GM19043 (cell line): ENCODE data around the gene SEMA4B.
A peak's percentile ranks its signal among the peaks of the same experiment; 100 is the strongest.
"Not testable (repeated sequence)": the region's sequence is repeated elsewhere in the genome, so short reads cannot be mapped to it uniquely, and the experiment has no call there.

Source experiments
- ATAC-seq: cut with Tn5 transposase; IDR thresholded peaks from one replicate; pipeline ENCODE4 v1.9.1; 2021; ENCODE audit warnings: low read depth; ENCODE audit not compliant: unreplicated experiment

The SEMA4B gene

DNA sequence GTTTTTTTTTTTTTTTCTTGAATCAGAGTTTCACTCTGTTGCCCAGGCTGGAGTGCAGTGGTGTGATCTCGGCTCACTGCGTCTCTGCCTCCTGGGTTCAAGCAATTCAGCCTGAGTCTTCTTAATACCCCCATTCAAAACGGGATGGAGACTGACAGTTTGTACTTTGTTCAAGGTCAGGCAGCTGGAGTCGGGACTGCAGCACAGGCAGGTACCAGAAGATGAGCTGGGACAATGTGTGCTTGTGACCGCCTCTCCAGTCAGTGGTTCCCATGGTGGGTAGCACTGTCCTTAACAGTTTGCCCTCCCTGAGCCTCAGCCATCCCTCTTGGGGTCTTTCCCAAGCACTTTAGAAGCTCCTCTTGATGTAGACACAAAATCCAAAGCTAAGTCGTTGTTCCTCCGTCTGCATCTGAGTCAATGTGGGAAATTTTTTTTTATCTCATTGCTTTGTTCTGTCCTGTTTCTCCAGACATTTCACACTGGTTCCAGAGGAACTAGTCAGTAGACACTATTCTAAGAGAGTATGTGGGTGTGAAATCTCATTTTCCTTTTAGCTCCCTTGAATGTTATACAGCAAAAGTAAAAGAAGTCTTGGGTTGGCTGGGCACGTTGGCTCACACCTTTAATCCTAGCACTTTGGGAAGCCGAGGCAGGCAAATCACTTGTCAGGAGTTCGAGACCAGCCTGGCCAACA, 43.0 kb downstream of the SEMA4B start:
- no peak for ATAC-seq

DNA sequence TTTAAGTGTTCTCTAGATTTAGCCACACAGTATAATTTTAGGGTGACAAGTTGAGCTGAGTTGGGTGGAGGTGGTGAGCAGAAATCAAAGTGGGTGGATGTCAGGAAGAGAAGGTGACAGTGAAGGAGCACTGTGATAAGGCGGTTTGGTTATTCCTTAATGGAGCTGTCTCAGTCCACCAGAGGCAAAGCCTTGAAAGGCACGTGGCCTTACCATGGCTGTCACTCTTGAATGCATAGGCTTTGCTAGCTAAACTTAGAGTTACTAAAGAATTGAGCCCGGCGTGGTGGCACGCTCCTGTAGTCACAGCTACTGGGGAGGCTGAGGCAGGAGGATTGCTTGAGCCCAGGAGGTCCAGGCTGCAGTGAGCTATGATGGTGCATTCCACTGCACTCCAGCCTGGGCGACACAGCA, 47.7 kb downstream of the SEMA4B start:
- no peak for ATAC-seq

DNA sequence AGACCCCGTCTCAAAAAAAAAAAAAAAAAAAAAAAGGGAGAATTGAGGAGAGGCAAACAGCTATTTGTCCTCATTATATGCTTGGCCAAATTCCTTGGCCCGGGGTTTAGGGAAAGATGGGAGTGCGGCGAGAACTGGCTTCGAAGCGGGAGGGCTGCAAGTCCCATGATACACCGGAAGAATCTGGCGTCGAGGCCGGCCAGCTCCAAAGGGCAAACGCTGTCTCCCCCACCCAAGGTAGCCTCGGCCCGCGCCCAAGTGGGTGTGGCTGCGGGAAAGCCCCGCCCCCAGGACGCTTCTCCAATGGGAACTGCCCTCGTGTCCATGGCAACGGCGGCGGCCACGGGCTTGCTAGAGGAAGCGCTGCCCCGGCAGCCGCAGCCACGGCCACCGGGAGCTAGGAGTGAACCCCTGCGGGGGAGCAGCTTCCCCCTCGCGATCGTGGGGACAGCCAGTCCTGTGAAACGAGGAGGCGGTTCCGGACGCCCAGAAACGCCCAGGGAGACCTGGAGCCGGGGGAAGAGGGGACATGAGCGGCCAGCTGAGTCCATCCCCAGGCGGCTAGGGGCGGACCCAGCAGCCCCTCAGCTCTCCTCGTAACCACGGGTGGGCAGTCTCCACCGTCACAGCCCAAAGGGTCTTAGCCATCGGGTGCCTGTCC, 48.2 kb downstream of the SEMA4B start, which contains the start of gene TTLL13:
TTLL13 (plus strand) TSS at position 354 of the 661 bp plus-strand sequence. CDS start 1,075 bp downstream, outside the sequence.
- ATAC-seq: peak; percentile 70

DNA sequence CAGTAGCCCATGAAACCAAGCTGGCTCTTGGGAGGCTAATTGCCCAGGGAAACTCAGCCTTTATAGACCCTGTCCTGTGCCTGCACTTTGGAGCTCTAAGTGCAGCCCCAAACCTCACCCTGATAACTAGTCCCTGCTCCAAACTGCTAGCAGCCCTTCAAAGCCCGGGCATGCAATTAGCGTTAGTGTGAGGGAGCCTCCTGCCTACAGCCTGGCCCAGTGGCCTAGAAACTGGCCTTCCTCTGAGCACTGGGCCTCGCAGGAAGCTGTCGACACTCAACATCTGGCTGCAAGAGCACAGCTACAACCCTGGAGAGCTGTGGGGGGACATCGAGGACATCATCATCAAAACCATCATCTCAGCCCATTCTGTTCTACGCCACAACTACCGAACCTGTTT, 56.6 kb downstream of the SEMA4B start:
- no peak for ATAC-seq

DNA sequence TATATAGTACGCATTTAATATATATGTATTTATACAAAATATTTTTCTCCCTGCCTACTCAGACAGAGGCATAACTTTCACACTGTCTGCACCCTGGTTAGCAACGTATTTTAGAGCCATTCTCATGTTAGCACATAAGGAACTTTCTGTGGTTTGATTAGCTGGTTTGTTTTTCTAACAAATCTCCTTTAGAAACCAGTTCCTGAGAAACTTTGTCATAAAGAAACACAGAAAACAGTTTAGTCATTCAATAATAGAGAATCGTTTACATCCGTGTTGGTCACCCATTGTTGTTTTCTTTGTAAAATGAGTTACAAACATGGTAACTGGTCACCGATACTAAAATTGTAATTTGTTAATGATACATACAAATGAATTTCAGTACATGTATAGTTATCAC, 58.4 kb downstream of the SEMA4B start:
- peak; percentile 68 for ATAC-seq

DNA sequence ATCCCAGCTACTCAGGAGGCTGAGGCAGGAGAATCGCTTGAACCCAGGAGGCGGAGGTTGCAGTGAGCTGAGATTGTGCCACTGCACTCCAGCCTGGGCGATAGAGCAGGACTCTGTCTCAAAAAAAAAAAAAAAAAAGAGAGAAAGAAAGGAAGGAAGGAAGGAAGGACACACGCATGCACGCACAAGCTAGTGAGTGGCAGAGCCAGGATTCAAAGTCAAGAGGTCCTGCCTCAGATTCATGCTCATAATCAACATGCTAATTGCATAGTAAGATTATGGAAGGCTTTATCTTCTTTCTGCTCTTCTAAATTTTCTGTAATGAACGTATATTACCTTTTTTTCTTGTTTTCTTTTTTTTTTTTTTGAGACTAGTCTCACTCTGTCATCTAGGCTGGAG, 59.6 kb downstream of the SEMA4B start:
- ATAC-seq: not testable (repeated sequence)

DNA sequence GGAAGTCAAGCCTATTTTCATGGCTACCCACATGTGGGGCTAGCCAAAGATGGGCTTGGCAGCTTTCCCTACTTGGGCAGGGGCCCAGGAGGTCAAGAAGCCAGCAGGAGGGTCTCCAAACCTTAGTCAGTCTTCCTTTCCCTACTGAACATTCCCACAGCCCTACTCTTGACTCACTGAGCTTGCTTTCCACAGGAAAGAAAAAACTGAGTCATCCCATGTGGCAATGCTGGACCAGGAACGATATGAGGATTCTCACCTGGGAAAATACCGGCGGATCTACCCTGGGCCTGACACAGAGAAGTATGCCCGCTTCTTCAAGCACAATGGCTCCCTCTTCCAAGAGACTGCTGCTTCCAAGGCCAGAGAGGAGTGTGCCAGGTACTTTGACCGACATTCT, 60.7 kb downstream of the SEMA4B start:
- ATAC-seq: no peak

DNA sequence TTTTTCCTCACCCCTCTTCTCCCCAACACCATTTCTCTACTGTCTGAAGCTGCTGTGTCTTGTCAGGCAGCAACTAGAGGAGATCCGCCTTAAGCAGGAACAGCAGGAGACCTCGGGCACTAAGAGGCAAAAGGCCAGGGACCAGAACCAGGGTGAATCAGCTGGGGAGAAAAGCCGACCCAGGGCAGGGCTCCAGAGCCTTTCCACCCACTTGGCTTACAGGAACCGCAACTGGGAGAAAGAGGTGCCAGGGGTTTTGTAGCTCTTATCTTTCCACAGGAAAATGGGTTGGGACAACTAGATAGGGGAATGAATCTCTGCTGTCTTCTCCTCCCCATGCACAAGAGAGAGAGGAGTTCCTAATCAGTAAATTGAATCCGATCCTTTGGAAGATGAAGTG, 61.3 kb downstream of the SEMA4B start:
- ATAC-seq: no peak

DNA sequence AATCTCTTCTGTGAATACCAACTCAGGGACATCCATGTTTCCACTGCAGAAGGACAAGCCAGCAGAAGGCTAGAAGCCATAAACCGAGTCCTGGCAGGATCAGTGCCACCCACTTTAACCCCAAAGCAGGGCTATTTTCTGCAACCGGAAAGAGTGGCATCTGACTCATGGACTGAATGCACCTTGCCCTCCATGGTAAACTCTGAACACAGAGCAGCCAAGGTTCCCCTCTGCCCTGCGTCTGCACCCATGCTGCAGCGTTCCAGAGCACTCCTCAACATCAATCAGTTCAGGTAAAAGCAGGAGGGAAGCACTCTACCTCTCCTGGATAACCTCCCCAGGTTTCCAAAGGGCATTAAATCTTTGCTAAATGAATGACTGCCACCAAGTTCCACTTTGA, 63.5 kb downstream of the SEMA4B start:
- no peak for ATAC-seq

DNA sequence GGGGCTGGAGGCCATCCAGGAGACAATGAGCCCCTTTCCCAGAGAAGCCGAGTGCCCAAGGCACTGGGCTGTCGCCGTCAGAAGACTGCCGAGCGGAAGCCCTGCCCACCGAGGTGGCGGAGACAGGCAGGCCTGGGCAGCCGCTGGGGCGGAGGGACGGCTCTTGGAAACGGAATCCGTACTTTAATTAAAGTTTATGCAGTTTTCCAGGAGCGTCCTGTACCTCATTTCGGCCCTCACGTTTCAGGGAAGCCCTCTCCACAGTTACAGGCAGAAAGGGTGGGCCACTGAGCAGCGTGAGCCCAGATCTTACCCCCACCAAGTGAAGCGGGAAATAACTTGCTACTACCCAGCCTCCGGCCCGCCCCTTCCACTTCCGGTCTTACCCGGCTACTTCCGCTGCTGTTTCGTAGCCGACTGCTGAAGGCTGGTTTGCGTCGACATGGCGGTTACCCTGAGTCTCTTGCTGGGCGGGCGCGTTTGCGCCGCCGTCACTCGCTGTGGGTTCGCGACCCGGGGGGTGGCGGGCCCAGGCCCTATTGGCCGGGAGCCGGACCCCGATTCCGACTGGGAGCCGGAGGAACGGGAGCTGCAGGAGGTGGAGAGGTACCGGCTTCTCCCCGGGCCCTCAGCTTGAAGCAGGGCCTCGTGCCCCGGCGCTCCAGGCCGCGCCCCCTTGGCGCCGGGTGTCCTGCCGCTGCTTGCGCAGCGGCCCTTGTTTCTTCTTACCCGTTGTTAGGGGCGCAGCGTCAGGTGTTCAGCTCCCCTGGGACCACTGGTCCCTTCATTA, 64.3 kb downstream of the SEMA4B start, which contains the start of gene NGRN:
NGRN (plus strand) TSS at position 402 of the 790 bp plus-strand sequence; CDS start at position 443, 41 bp downstream.
- ATAC-seq: peak; percentile 93

DNA sequence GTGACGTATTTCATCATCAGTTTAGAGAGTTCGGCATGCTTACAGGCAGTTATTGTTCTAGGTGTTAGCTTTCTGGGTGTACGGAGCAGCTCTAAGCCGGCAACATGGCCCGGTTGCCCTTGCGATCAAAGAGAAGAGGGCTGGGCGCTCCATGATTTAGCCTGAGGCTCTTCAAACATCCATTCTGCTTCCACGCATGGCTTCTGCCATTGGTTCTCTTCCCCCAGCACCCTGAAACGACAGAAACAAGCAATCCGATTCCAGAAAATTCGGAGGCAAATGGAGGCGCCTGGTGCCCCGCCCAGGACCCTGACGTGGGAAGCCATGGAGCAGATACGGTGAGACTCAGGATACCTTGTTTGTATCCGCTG, 64.9 kb downstream of the SEMA4B start:
- no peak for ATAC-seq

DNA sequence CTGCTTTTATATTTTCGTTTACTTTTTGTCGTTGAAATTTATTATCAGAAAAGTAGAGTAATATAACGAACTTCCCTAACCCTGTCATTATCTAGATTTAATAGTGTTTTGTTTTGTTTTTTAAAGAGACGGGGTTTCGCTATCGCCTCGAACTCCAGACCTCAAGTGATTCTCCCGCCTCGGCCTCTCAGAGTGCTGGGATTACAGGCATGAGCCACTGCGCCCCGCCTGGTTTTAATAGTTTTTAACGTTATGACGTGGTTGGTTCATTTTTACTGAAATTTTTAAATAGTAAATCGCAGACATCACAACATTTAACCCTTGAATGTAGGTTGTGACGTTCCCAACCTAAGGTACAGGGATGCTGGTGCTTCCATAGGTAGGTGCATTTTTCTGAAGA, 65.4 kb downstream of the SEMA4B start:
- ATAC-seq: no peak

DNA sequence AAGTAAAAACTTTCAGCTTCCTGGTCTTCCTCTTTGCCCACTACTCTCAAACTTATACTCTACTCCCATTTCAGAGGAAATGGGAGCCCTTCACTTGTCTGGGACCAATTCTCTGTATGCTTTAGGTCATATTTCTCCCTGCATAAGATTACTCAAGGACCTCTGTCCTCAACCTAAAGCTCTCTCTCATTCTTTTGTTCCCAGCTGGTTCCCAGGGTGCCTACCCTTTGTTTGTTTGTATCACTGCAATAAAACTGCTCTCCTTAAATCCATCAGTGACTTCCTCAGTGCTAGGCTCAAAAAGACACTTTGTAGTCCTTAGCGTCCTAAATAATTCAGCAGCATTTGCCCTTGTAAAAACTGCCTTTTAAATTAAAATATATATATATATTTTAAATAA, 67.3 kb downstream of the SEMA4B start:
- ATAC-seq: no peak

DNA sequence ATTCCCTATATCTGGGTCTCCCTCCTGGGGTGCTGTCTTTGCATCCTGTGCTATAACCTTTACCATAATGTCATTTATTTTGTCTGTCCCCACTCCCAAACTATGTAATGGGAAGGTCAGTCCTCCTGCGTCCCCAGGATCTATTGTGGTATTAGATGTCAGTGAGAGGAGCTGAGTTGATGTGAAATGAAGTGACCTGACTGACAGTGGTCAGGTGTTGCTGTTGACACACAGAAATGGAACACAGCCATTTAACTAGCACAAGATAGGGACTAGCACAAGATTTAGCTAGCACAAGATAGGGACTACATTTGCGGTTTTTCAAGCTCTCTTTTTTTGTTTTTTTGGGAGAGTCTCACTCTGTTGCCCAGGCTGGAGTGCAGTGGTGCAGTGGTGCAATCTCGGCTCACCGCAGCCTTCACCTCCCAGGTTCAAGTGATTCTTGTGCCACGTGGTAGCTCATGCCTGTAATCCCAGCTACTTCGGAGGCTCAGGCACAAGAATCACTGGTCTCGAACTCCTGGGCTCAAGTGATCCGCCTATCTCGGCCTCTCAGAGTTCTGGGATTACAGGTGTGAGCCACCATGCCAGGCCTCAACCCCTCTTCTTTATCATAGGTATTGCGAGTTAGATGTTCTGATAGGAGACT, 69.5 kb downstream of the SEMA4B start:
- no peak for ATAC-seq

DNA sequence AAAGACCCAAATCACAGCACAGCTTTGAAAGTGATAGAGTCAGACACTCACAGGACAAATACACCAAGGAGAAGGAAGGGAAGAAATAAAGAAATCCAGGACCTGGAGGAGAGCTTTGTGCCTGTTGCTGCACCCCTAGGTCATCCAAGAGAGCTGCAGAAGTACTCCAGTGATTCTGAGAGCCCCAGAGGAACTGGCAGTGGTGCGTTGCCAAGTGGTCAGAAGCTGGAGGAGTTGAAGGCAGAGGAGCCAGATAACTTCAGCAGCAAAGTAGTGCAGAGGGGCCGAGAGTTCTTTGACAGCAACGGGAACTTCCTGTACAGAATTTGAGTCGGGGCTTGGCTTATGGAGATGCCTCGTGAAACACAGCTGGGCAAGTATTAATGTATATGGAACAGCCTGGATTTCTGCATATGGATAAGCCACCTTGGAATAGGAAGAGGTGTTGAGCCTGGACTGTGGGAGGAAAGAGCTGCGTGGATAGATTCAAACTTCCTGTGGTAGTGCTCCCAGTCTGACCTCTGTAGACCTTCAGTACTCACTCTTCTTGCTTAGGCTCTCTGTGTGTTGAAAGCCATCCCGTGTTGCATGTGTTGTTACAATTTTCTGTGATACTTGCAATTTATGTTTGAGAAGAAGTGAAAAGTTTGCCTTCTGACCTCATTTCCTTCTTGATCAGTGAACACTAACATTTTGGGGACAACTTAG, 70.5 kb downstream of the SEMA4B start:
- ATAC-seq: no peak

DNA sequence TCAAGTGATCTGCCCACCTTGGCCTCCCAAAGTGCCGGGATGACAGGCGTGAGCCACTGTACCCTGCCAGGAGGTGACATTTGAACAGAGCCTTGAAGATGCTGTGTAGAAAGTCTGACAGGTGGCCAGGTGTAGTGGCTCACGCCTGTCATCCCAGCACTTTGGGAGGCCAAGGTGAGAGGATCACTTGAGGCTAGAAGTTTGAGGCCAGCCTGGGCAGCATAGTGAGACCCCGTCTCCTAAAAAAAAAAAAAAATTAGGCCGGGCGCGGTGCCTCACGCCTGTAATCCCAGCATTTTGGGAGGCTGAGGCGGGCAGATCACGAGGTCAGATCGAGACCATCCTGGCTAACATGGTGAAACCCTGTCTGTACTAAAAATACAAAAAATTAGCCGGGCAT, 77.3 kb downstream of the SEMA4B start:
- ATAC-seq: not testable (repeated sequence)
